GOT3 (cell line): Measurements from ENCODE around the gene KEL.

Experiments
- DNase-seq: peaks from one replicate; lab custom pipeline; 2025; ENCODE audit warnings: mixed read lengths; lab: John Stamatoyannopoulos, UW

Gene KEL

GRCh38 chr7:142930126-142930730 lies 31.9 kb downstream of the KEL start:
- DNase-seq = no peak

- no peak for DNase-seq
These were observed 34.2 kb downstream of the KEL start for GRCh38 chr7:142927949-142928348.

- DNase-seq = no peak
These were observed 34.9 kb downstream of the KEL start for GRCh38 chr7:142927085-142927745.

GRCh38 chr7:142925413-142925812 lies 36.8 kb downstream of the KEL start:
- no peak for DNase-seq

GRCh38 chr7:142923391-142923790 lies 38.8 kb downstream of the KEL start:
- DNase-seq = no peak

- DNase-seq = no peak
These were observed 42.5 kb downstream of the KEL start for GRCh38 chr7:142919656-142920055.

- no peak for DNase-seq
These were observed 43.3 kb downstream of the KEL start for GRCh38 chr7:142918901-142919300.

- no peak for DNase-seq
These were observed 44.7 kb downstream of the KEL start for GRCh38 chr7:142917447-142917846.

- DNase-seq = no peak
These were observed 45.7 kb downstream of the KEL start for GRCh38 chr7:142916508-142916907.

GRCh38 chr7:142915315-142915714 lies 46.8 kb downstream of the KEL start:
- DNase-seq = no peak

GRCh38 chr7:142914121-142914520 lies 48.0 kb downstream of the KEL start:
- DNase-seq = no peak

GRCh38 chr7:142913566-142913965 lies 48.6 kb downstream of the KEL start:
- DNase-seq = no peak

- DNase-seq = no peak
These were observed 49.1 kb downstream of the KEL start for GRCh38 chr7:142913051-142913450.

- no peak for DNase-seq
These were observed 51.7 kb downstream of the KEL start for GRCh38 chr7:142910481-142910880.

GRCh38 chr7:142910031-142910433 lies 52.1 kb downstream of the KEL start:
- DNase-seq = no peak

GRCh38 chr7:142908921-142909890 lies 53.0 kb downstream of the KEL start:
- DNase-seq = no peak

- no peak for DNase-seq
These were observed 53.9 kb downstream of the KEL start for GRCh38 chr7:142908290-142908689.

GRCh38 chr7:142906643-142907042 lies 55.5 kb downstream of the KEL start:
- DNase-seq = no peak

GRCh38 chr7:142905759-142906158 lies 56.4 kb downstream of the KEL start:
- no peak for DNase-seq

- no peak for DNase-seq
These were observed 58.0 kb downstream of the KEL start for GRCh38 chr7:142904128-142904527.

- no peak for DNase-seq
These were observed 60.5 kb downstream of the KEL start for GRCh38 chr7:142901426-142902259.

- DNase-seq = no peak
These were observed 62.5 kb downstream of the KEL start for GRCh38 chr7:142899661-142900060.
